ENCODE data around the gene PSME1. TPM values are rescaled to one million over a fixed set of nuclear protein-coding genes. Genes with fewer than 3 reads are reported as not detected.
A peak's percentile ranks its signal among the peaks of the same experiment; 100 is the strongest.

PSME1 gene
- total and polyA plus RNA-seq, 11 donors = 87.3 to 331 (median 113) TPM

GRCh38 chr14:24130717-24131548 is 5.1 kb upstream of the PSME1 start:
- Histone ChIP-seq H3K4me3 (peak overlapping the region in 10 of 12 donors; percentile 1 to 58 (median 44)), H3K36me3 (peaks cover 0 to 4% (median 0%) of the 10 kb centered on the region in 9 donors), H3K9me3 (no peaks in the 10 kb centered on the region), H3K27me3 (no peaks in the 10 kb centered on the region), H3K4me1 (peaks cover 0 to 41% (median 23%) of the 10 kb centered on the region in 12 donors), H3K27ac (peak overlapping the region; percentile 79 to 99 (median 93))
- ATAC-seq (peak; percentile 77 to 87 (median 83)), DNase-seq (peak; percentile 81 to 91 (median 81))
- 18 to 30% (median 23%) methylated on average over 4 to 7 of the region's 7 CpGs for WGBS, 4 donors
- no peak for TF ChIP-seq POLR2A (IDR thresholded peaks at IDR 0.05)
- no peak for TF ChIP-seq CTCF (IDR thresholded peaks at IDR 0.05)
- intact Hi-C loops (cut with DNase I) = loop anchor here in 3 of 10 donors (1.0 to 2.0 kb wide), 2 partner anchors 16 to 17 kb away; partner anchors contain the start of genes DCAF11 (in 3 of the 3) and NRL (in 3 of the 3)

- TF ChIP-seq POLR2A (IDR thresholded peaks at IDR 0.05) = no peak
- no peak for TF ChIP-seq CTCF (IDR thresholded peaks at IDR 0.05)
- peak; percentile 28 to 45 (median 35) for ATAC-seq
- Histone ChIP-seq H3K27me3 (no peaks in the 10 kb centered on the region), H3K27ac (peak overlapping the region; percentile 79 to 99 (median 93)), H3K4me1 (peaks cover 0 to 45% (median 25%) of the 10 kb centered on the region in 12 donors), H3K4me3 (peak overlapping the region in 11 of 12 donors; percentile 1 to 58 (median 42)), H3K36me3 (peaks cover 0 to 4% (median 0%) of the 10 kb centered on the region in 9 donors), H3K9me3 (no peaks in the 10 kb centered on the region)
- DNase-seq = peak in 4 of 5 donors; percentile 35 to 68 (median 52)
- intact Hi-C loops (cut with DNase I) = loop anchor here in 3 of 10 donors (1.0 to 2.0 kb wide), 2 partner anchors 17 kb away; partner anchors contain the start of genes DCAF11 (in 3 of the 3) and NRL (in 3 of the 3)
- 17 to 39% (median 35%) methylated on average over 7 to 15 of the region's 15 CpGs for WGBS, 4 donors
Measured at GRCh38 chr14:24131549-24131966, 4.4 kb upstream of the PSME1 start.

GRCh38 chr14:24132061-24132685 is 3.8 kb upstream of the PSME1 start:
- Histone ChIP-seq H3K36me3 (peaks cover 0 to 5% (median 1%) of the 10 kb centered on the region in 9 donors), H3K27me3 (no peaks in the 10 kb centered on the region), H3K4me3 (peak overlapping the region; percentile 1 to 58 (median 41)), H3K4me1 (peaks cover 0 to 51% (median 31%) of the 10 kb centered on the region in 12 donors), H3K27ac (peak overlapping the region; percentile 79 to 99 (median 93)), H3K9me3 (no peaks in the 10 kb centered on the region)
- peak in 1 of 4 donors; percentile 0 for ATAC-seq
- 30 to 43% (median 39%) methylated on average over 19 to 24 of the region's 24 CpGs for WGBS, 4 donors
- peak in 3 of 5 donors; percentile 30 to 51 (median 49) for DNase-seq
- intact Hi-C loops (cut with DNase I) = no loop called here
- no peak for TF ChIP-seq POLR2A (IDR thresholded peaks at IDR 0.05)
- no peak for TF ChIP-seq CTCF (IDR thresholded peaks at IDR 0.05)
